ENCODE data around the gene GALNT18. TPM values are rescaled to one million over a fixed set of nuclear protein-coding genes. Genes with fewer than 3 reads are reported as not detected.

GALNT18 gene
- total RNA-seq, 1 donor from 2014 or later = 5.5 TPM

GRCh38 chr11:11318961-11319360 lies 302.8 kb downstream of the GALNT18 start:
- Mint-ChIP-seq H3K36me3 (ENCODE audit: low read depth) (no peaks in the 10 kb centered on the region), H3K9me3 (no peaks in the 10 kb centered on the region), H3K4me1 (ENCODE audit: low read depth) (no peaks in the 10 kb centered on the region), H3K4me3 (ENCODE audit: low read depth) (no peak overlapping the region), H3K27me3 (ENCODE audit: low read depth) (no peaks in the 10 kb centered on the region), H3K27ac (no peak overlapping the region)
- intact Hi-C loops (cut with micrococcal nuclease) = no loop called here
- no peak for DNase-seq (ENCODE audit: low spot score)

GRCh38 chr11:11318461-11318860 lies 303.3 kb downstream of the GALNT18 start:
- intact Hi-C loops (cut with micrococcal nuclease) = no loop called here
- H3K27ac Mint-ChIP-seq = no peak overlapping the region
- no peaks in the 10 kb centered on the region for H3K9me3 Mint-ChIP-seq
- H3K36me3 Mint-ChIP-seq (ENCODE audit: low read depth) = no peaks in the 10 kb centered on the region
- DNase-seq (ENCODE audit: low spot score) = no peak
- H3K4me3 Mint-ChIP-seq (ENCODE audit: low read depth) = no peak overlapping the region
- H3K4me1 Mint-ChIP-seq (ENCODE audit: low read depth) = no peaks in the 10 kb centered on the region
- no peaks in the 10 kb centered on the region for H3K27me3 Mint-ChIP-seq (ENCODE audit: low read depth)

- Mint-ChIP-seq H3K27ac (no peak overlapping the region), H3K4me3 (ENCODE audit: low read depth) (no peak overlapping the region), H3K27me3 (ENCODE audit: low read depth) (no peaks in the 10 kb centered on the region), H3K4me1 (ENCODE audit: low read depth) (no peaks in the 10 kb centered on the region), H3K9me3 (no peaks in the 10 kb centered on the region), H3K36me3 (ENCODE audit: low read depth) (no peaks in the 10 kb centered on the region)
- no peak for DNase-seq (ENCODE audit: low spot score)
- intact Hi-C loops (cut with micrococcal nuclease) = no loop called here
Observed at GRCh38 chr11:11316651-11317230, 305.1 kb downstream of the GALNT18 start.

DNA sequence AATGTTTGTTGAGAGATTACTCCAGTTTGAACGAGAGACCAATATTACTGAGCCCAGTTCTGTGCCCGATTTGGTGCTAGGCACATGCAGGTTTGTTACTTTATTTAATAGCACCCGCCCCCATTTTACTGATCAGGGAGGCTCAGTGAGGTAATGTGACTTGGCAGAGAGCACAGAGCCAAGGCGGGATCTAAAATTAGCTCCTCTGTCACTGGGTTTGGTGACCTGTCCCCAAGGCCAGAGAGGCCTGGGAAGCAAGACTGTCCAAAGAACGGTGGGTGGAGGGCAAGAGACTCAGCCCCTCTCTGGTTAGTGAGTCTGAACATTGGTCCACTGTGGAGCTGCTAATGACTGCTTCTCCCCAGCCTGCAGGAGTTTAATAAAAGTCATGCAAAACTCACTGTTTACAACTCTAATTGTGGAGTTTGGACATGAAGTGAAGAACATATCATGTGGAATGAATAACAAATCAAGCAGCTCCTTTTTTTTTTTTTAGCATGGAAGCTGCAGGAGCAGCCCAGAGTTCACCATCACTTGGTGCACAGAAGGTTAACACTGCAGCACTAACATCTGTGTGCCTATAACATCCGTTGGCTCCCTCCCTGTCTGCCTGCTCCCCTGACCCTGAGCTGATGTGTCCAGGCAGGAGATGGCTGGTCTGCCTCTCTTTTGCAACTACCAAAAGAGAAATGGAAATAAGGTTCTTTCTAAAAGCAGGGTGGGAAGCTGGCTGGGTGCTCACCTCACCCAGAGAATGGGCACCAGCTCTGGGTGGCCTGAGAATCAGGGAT lies 307.7 kb downstream of the GALNT18 start:
- H3K27ac Mint-ChIP-seq = no peak overlapping the region
- H3K4me3 Mint-ChIP-seq (ENCODE audit: low read depth) = no peak overlapping the region
- H3K27me3 Mint-ChIP-seq (ENCODE audit: low read depth) = no peaks in the 10 kb centered on the region
- no peaks in the 10 kb centered on the region for H3K9me3 Mint-ChIP-seq
- H3K4me1 Mint-ChIP-seq (ENCODE audit: low read depth) = peaks cover 4% of the 10 kb centered on the region
- no peak for DNase-seq (ENCODE audit: low spot score)
- no peaks in the 10 kb centered on the region for H3K36me3 Mint-ChIP-seq (ENCODE audit: low read depth)
- intact Hi-C loops (cut with micrococcal nuclease) = no loop called here

DNA sequence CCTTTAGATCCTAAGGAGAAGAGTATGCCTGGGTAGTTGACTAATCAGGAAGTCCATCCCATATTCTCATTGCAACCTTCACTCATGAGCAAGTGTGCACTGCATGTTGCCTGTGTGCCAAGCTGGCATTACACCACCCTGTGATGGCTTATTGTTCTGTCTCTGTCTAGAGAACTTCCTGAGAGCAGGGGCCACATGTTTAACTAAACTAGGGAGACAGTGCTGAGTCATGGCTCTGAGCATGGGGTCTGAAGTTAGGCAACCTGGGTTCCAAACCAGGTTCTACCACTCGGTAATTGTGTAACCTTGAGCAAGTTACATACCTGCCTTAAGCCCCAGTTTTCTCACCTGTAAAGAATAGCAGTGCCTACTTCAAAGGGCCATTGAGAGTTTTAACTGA lies 308.4 kb downstream of the GALNT18 start:
- Mint-ChIP-seq H3K36me3 (ENCODE audit: low read depth) (no peaks in the 10 kb centered on the region), H3K4me1 (ENCODE audit: low read depth) (peaks cover 4% of the 10 kb centered on the region), H3K27me3 (ENCODE audit: low read depth) (no peaks in the 10 kb centered on the region), H3K9me3 (no peaks in the 10 kb centered on the region), H3K4me3 (ENCODE audit: low read depth) (no peak overlapping the region), H3K27ac (no peak overlapping the region)
- intact Hi-C loops (cut with micrococcal nuclease) = no loop called here
- DNase-seq (ENCODE audit: low spot score) = no peak

- Mint-ChIP-seq H3K27ac (no peak overlapping the region), H3K4me1 (ENCODE audit: low read depth) (peaks cover 4% of the 10 kb centered on the region), H3K27me3 (ENCODE audit: low read depth) (no peaks in the 10 kb centered on the region), H3K4me3 (ENCODE audit: low read depth) (no peak overlapping the region), H3K9me3 (no peaks in the 10 kb centered on the region), H3K36me3 (ENCODE audit: low read depth) (no peaks in the 10 kb centered on the region)
- intact Hi-C loops (cut with micrococcal nuclease) = no loop called here
- no peak for DNase-seq (ENCODE audit: low spot score)
Observed at GRCh38 chr11:11312738-11313137, 309.1 kb downstream of the GALNT18 start.

- no peaks in the 10 kb centered on the region for H3K36me3 Mint-ChIP-seq (ENCODE audit: low read depth)
- peaks cover 4% of the 10 kb centered on the region for H3K4me1 Mint-ChIP-seq (ENCODE audit: low read depth)
- intact Hi-C loops (cut with micrococcal nuclease) = no loop called here
- H3K27ac Mint-ChIP-seq = no peak overlapping the region
- H3K27me3 Mint-ChIP-seq (ENCODE audit: low read depth) = no peaks in the 10 kb centered on the region
- no peak overlapping the region for H3K4me3 Mint-ChIP-seq (ENCODE audit: low read depth)
- no peaks in the 10 kb centered on the region for H3K9me3 Mint-ChIP-seq
- DNase-seq (ENCODE audit: low spot score) = no peak
Observed at GRCh38 chr11:11311169-11311568, 310.6 kb downstream of the GALNT18 start.

GRCh38 chr11:11309906-11310305 lies 311.9 kb downstream of the GALNT18 start:
- Mint-ChIP-seq H3K4me3 (ENCODE audit: low read depth) (no peak overlapping the region), H3K27me3 (ENCODE audit: low read depth) (no peaks in the 10 kb centered on the region), H3K27ac (no peak overlapping the region), H3K9me3 (no peaks in the 10 kb centered on the region), H3K4me1 (ENCODE audit: low read depth) (peaks cover 4% of the 10 kb centered on the region), H3K36me3 (ENCODE audit: low read depth) (no peaks in the 10 kb centered on the region)
- no peak for DNase-seq (ENCODE audit: low spot score)
- intact Hi-C loops (cut with micrococcal nuclease) = no loop called here

GRCh38 chr11:11308249-11308648 lies 313.6 kb downstream of the GALNT18 start:
- no peak overlapping the region for H3K27ac Mint-ChIP-seq
- H3K4me3 Mint-ChIP-seq (ENCODE audit: low read depth) = no peak overlapping the region
- H3K27me3 Mint-ChIP-seq (ENCODE audit: low read depth) = no peaks in the 10 kb centered on the region
- intact Hi-C loops (cut with micrococcal nuclease) = no loop called here
- H3K36me3 Mint-ChIP-seq (ENCODE audit: low read depth) = no peaks in the 10 kb centered on the region
- H3K4me1 Mint-ChIP-seq (ENCODE audit: low read depth) = peaks cover 4% of the 10 kb centered on the region
- DNase-seq (ENCODE audit: low spot score) = no peak
- no peaks in the 10 kb centered on the region for H3K9me3 Mint-ChIP-seq

DNA sequence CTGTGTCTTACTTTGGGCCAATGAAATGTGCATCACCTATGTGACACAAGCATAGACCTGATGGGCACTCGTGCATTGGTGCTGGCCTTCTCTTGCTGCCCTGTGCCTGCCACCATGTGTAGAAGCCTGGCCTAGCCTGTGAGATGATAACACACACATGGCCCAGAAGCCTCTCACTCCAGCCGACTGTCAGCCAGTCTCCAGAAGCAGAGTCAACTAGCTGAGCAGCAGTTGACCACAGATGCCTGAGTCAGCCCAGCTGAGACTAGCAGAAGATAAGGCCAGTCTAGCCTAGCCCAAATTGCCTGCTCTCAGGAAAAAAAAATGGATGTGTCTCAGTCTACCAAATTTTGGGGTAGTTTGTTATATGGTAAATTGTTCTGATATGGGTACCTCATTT lies 314.9 kb downstream of the GALNT18 start:
- H3K27ac Mint-ChIP-seq = no peak overlapping the region
- no peaks in the 10 kb centered on the region for H3K27me3 Mint-ChIP-seq (ENCODE audit: low read depth)
- H3K4me3 Mint-ChIP-seq (ENCODE audit: low read depth) = no peak overlapping the region
- peaks cover 4% of the 10 kb centered on the region for H3K4me1 Mint-ChIP-seq (ENCODE audit: low read depth)
- H3K36me3 Mint-ChIP-seq (ENCODE audit: low read depth) = no peaks in the 10 kb centered on the region
- DNase-seq (ENCODE audit: low spot score) = no peak
- intact Hi-C loops (cut with micrococcal nuclease) = no loop called here
- H3K9me3 Mint-ChIP-seq = no peaks in the 10 kb centered on the region

DNA sequence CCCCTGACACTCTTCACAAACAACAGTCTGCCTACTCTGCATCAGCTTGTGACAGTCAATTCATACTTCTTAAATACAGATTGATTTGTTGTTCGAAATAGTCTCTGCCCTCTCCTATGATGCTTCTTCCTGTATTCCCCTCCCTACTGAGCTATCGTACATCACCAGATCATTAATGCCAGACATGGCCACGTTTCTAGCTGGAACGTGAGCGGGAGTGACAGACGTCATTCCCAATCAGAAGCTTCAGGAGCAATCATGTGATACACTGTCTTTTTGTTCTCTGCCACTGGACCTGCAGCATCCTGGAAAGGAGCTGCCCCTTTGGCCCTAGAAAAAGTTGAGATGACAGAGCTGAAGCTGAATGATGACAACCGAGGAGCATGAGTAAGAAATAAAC lies 317.3 kb downstream of the GALNT18 start:
- H3K4me3 Mint-ChIP-seq (ENCODE audit: low read depth) = no peak overlapping the region
- intact Hi-C loops (cut with micrococcal nuclease) = no loop called here
- no peaks in the 10 kb centered on the region for H3K27me3 Mint-ChIP-seq (ENCODE audit: low read depth)
- H3K27ac Mint-ChIP-seq = no peak overlapping the region
- no peaks in the 10 kb centered on the region for H3K4me1 Mint-ChIP-seq (ENCODE audit: low read depth)
- no peaks in the 10 kb centered on the region for H3K36me3 Mint-ChIP-seq (ENCODE audit: low read depth)
- DNase-seq (ENCODE audit: low spot score) = no peak
- H3K9me3 Mint-ChIP-seq = no peaks in the 10 kb centered on the region

DNA sequence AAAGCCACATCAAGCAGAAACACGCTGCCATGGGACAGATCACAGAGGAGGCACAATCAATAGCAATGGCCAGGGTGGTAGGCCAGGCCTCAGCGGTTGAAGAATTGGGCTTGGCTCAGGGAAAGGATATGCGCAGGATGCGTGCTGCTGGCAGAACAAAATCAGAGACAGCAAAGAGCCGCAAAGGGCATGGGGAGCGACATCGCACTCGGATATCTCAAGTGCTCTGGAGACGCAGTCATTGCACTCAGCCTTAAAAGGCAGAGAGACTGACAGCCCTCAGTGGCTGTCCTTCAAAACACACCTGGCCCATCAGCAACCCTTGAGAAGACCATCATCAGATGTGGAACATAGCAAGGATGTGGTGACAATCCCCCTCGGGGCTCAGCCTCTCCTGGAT lies 319.2 kb downstream of the GALNT18 start:
- DNase-seq (ENCODE audit: low spot score) = no peak

DNA sequence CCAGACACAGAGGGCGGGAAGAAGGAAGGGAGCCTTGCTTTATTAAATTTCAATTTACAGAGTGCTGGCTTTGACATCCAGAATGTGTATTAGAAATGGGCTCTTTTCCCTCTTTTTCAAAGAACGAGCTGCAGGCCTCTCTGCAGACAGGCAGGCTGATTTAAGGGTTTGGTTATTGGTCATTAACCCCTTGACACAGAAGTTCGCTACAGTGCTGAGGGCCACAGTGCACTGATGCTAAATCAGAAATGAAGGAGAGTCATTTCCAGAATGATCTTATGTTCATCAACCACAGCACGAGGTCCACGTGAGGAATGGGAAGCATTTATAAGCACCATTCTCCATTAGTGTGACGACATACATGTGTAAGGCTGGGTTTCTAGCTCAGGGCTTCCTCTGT lies 320.6 kb downstream of the GALNT18 start:
- H3K9me3 Mint-ChIP-seq = no peaks in the 10 kb centered on the region
- no peaks in the 10 kb centered on the region for H3K27me3 Mint-ChIP-seq (ENCODE audit: low read depth)
- H3K4me3 Mint-ChIP-seq (ENCODE audit: low read depth) = no peak overlapping the region
- H3K4me1 Mint-ChIP-seq (ENCODE audit: low read depth) = no peaks in the 10 kb centered on the region
- DNase-seq (ENCODE audit: low spot score) = no peak
- no peaks in the 10 kb centered on the region for H3K36me3 Mint-ChIP-seq (ENCODE audit: low read depth)
- H3K27ac Mint-ChIP-seq = no peak overlapping the region
- intact Hi-C loops (cut with micrococcal nuclease) = no loop called here

More for the DNA sequence above, 319.2 kb downstream of the GALNT18 start:
- no peaks in the 10 kb centered on the region for H3K36me3 Mint-ChIP-seq (ENCODE audit: low read depth)
- H3K27me3 Mint-ChIP-seq (ENCODE audit: low read depth) = no peaks in the 10 kb centered on the region
- H3K9me3 Mint-ChIP-seq = no peaks in the 10 kb centered on the region
- intact Hi-C loops (cut with micrococcal nuclease) = no loop called here
- no peak overlapping the region for H3K4me3 Mint-ChIP-seq (ENCODE audit: low read depth)
- no peaks in the 10 kb centered on the region for H3K4me1 Mint-ChIP-seq (ENCODE audit: low read depth)
- H3K27ac Mint-ChIP-seq = no peak overlapping the region
